Measurements from ENCODE around the gene FYN.

FYN gene

DNA sequence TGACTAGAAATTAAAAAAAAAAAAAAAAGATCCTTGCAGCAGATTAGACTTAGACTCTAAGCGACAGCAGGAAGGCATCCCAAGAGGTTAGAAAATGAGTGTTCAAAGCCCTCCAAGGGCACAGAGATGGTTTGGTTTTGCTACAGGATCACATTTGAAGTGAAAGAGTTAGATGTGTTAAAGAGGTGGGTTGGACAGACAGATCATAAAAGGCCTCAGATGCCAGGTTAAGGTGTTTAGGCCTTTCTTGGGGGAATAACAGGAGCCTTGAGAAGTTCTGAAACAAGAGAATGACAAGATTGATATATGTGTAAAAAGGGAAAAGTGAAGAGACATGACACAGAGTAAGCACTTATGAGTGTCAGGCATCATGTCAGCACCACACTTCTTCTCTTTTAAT, 107.5 kb downstream of the FYN start:
- TF ChIP-seq, protein P1, sequence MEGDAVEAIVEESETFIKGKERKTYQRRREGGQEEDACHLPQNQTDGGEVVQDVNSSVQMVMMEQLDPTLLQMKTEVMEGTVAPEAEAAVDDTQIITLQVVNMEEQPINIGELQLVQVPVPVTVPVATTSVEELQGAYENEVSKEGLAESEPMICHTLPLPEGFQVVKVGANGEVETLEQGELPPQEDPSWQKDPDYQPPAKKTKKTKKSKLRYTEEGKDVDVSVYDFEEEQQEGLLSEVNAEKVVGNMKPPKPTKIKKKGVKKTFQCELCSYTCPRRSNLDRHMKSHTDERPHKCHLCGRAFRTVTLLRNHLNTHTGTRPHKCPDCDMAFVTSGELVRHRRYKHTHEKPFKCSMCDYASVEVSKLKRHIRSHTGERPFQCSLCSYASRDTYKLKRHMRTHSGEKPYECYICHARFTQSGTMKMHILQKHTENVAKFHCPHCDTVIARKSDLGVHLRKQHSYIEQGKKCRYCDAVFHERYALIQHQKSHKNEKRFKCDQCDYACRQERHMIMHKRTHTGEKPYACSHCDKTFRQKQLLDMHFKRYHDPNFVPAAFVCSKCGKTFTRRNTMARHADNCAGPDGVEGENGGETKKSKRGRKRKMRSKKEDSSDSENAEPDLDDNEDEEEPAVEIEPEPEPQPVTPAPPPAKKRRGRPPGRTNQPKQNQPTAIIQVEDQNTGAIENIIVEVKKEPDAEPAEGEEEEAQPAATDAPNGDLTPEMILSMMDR (IDR thresholded peaks at IDR 0.05; ENCODE audit: extremely low read depth, insufficient read depth, missing control alignments) = no peak
- in situ Hi-C loops (cut with MboI; ENCODE audit: low pct_unique_long_range_greater_than_20kb, low sequenced_read_pairs, unreplicated experiment) = no loop called here
- DNase-seq (ENCODE audit: low spot score) = no peak

DNA sequence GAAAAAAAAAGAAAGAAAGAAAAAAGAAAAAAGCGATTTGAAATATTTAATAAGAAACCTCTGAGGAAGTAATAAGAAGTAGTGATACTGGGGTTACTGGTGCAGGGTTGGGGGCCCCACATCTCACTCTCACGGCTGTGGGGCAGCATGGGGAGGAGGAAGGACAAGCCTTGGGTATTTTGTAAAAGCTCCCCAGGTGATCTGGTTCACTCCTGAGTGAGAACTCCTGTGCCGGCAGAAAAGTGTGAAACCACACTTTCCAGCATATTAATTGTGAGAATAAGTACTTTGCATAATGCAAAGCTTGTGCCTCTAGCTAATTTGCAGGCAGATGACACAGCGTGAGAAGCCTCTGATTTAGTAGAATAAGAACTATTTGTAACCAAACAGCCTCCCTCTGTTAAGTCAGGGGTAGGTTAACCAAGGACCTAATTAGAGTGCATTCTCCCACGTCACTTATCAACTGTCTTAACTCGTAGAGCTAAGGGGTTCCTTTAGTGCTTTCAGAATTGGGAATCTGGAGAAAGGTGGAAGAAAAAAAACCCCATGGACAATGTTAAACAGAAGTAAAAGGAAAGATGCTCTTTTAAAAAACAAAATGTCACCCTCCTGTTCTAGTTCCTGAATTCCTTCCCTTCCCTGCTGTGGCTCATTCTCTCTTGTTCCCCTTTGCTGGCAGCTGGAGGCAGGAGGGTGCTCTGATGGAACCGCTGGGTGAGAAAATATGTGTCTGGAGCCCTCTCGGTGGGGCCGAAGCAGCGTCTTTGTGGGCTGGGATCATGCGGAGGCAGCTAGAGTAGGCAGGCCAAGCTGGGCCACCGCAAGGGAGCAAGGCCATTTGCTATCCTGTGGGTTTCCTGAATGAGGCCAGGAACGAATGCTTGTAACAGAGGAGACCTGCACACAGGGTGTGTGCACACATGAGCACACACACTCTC, 108.7 kb downstream of the FYN start:
- peak; percentile 71 for DNase-seq (ENCODE audit: low spot score)
- TF ChIP-seq, protein P1 (IDR thresholded peaks at IDR 0.05; ENCODE audit: extremely low read depth, insufficient read depth, missing control alignments) = no peak
- in situ Hi-C loops (cut with MboI; ENCODE audit: low pct_unique_long_range_greater_than_20kb, low sequenced_read_pairs, unreplicated experiment) = no loop called here

DNA sequence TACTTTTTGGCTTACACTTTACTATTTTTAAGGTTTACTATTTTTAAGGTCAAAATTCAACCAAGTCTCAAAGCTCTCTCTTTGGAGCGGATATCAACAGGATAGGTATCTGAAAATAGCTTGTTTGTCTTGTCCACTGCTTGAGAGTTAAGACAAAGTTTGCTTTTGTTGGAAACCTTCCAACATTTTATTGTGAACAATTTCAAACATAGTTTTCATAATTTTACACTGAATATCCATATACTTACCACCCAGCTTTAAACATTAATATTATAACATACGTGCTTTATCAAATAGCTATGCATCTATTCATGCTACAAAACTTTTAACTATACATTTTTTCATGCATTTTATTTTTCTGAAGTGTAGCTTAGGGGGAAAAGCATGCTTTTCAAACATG, 109.9 kb downstream of the FYN start:
- DNase-seq (ENCODE audit: low spot score) = no peak
- TF ChIP-seq, protein P1 (IDR thresholded peaks at IDR 0.05; ENCODE audit: extremely low read depth, insufficient read depth, missing control alignments) = no peak
- in situ Hi-C loops (cut with MboI; ENCODE audit: low pct_unique_long_range_greater_than_20kb, low sequenced_read_pairs, unreplicated experiment) = no loop called here

DNA sequence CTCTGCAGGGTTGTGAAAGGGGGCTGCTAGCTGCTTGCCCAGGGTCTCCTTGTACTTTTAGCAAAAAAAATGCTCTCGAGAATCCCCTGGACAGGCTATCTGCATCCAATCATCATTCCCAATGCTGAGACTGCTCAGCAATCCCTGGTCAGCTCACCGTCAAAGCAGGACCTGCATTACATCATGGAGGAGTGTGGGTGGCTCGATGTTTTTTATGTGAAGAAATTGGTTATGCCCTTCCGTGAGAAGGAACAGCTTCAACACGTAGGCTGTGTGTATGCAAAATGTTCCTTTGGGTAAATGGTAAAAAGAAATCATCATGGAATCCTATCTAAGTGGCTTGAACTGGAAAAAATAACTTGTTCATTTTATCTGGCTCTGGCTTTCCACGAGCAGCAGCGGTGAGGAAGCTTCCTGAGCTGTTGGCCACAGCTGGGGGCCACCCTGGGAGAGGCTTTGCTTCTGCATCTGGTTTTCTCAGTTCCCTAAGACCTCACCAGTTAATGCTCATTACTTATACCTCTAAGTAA, 111.4 kb downstream of the FYN start:
- TF ChIP-seq, protein P1 (IDR thresholded peaks at IDR 0.05; ENCODE audit: extremely low read depth, insufficient read depth, missing control alignments) = no peak
- DNase-seq (ENCODE audit: low spot score) = no peak
- in situ Hi-C loops (cut with MboI; ENCODE audit: low pct_unique_long_range_greater_than_20kb, low sequenced_read_pairs, unreplicated experiment) = no loop called here

DNA sequence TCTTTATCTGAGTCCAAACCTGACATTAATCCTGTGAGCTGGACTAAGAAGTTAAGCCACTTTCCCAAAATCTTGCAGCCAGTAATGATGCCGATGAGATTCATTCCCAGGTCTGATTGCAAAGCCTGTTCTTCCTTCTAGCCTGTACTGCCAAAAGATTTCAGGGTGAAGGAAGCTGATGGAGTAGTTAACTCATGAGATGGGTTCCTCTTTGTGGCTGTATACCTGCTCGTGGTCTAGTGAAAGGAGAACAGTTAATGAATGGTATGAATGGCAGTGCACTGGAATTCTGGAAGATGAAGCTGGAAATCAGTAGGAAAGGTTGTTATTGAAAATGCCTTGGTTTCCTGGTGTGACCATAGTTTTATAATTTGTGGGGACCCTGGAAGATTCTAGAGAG, 112.0 kb downstream of the FYN start:
- TF ChIP-seq, protein P1 (IDR thresholded peaks at IDR 0.05; ENCODE audit: extremely low read depth, insufficient read depth, missing control alignments) = no peak
- in situ Hi-C loops (cut with MboI; ENCODE audit: low pct_unique_long_range_greater_than_20kb, low sequenced_read_pairs, unreplicated experiment) = no loop called here
- DNase-seq (ENCODE audit: low spot score) = no peak

DNA sequence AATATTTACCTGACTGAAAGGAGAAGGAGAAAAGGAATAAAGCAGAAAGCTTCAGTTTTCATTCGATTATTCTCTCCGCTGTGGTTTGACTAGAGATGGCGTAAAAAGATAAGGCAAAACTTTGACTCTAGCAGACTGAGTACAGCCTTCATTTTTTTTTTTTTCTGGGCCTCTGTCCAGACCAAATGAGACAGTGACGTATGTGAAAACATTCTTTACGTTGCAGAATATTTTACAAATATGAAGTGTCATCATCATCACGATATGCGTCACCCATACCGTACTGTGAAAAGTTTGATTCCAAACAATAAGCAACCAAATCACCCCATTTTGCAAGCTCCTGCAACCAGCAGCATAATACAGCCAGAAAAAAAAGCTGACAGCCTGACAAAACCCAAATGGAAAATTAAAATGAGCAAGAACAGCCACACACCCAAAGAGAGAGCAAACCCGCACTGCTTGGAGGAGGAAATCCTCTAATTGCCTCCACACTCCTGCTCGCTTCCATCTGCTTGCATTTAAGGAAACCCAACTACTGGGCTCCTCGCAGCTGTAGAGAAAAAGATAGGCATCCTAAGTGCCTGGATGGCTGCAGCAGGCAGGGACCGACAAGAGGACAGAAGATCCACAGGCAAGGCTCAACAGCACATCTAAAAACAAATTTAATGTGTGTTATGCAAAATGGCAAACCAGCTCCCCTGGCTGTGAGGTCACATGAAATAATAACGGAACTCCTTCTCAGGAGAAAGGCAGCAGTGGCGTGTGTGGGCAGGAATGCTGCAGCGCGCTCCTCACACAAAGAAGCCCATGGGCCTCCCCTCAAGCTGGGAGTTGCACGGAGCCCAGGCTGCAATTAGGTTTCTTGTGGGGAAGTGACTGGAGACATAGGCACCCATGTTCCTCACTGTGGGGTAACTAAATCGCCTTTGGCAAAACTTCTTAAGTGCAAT, 113.1 kb downstream of the FYN start:
- in situ Hi-C loops (cut with MboI; ENCODE audit: low pct_unique_long_range_greater_than_20kb, low sequenced_read_pairs, unreplicated experiment) = no loop called here
- TF ChIP-seq, protein P1 (IDR thresholded peaks at IDR 0.05; ENCODE audit: extremely low read depth, insufficient read depth, missing control alignments) = no peak
- no peak for DNase-seq (ENCODE audit: low spot score)
